Bronchus fibroblast of lung (primary cell): Measurements from ENCODE around the gene CGB5. TPM values are rescaled to one million over a fixed set of nuclear protein-coding genes. Genes with fewer than 3 reads are reported as not detected.

ENCODE experiments used
- total RNA-seq: library from RNA; depleted of rRNA; stranded (reverse); fragments of >200 nt; gene quantifications from 2 replicates; pipeline ENCODE4 v1.2.3, GENCODE V29; 2015

The CGB5 gene
- not detected in 2 replicates for total RNA-seq

GRCh38 chr19:49043548-49043947 lies at the start of gene CGB5:
Gene CGB5 (plus strand): TSS chr19:49043848. CDS start chr19:49044210, 362 bp downstream.

GRCh38 chr19:49017041-49017665 lies 26.5 kb upstream of the CGB5 start, which contains the start of gene LHB:
Gene LHB (minus strand): TSS chr19:49017091. CDS start chr19:49017081, 10 bp downstream.

DNA sequence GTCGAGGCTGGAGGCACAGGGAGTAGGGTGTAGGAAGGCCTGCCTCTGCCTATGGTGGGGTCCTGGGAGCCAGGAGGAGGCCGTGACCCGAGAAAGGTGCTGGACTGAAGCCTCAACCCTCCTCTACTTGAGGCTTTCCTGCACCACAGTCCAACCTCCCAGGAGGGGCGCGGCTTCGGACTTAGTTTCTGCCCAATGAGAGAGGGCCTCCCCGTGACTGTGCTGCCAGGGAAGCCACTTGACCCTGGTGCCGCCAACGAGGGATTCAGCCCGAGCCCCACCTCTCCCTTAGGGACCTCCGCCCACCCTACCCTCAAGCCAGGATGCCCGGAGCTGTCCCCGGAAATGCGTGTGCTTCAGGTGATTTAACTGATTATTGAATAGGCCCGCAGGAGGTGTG lies 19.4 kb upstream of the CGB5 start, which contains the start of gene CGB3:
Gene CGB3, minus strand, starts transcription at position 101 of the 400 bp plus-strand sequence. CDS start 362 bp downstream, outside the sequence.

GRCh38 chr19:49031642-49032301 lies 11.9 kb upstream of the CGB5 start, which contains the start of gene CGB2:
Gene CGB2 (plus strand): TSS chr19:49031890. CDS start chr19:49032096, 206 bp downstream.

GRCh38 chr19:49036815-49037214 lies 6.8 kb upstream of the CGB5 start, which contains the start of gene CGB1:
Gene CGB1 (minus strand): TSS chr19:49036895. CDS start chr19:49036711, 184 bp downstream.

DNA sequence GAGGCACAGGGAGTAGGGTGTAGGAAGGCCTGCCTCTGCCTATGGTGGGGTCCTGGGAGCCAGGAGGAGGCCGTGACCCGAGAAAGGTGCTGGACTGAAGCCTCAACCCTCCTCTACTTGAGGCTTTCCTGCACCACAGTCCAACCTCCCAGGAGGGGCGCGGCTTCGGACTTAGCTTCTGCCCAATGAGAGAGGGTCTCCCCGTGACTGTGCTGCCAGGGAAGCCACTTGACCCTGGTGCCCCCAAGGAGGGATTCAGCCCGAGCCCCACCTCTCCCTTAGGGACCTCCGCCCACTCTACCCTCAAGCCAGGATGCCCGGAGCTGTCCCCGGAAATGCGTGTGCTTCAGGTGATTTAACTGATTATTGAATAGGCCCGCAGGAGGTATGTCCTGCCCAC lies 5.4 kb downstream of the CGB5 start, which contains the start of gene CGB8:
Gene CGB8, minus strand, starts transcription at position 101 of the 400 bp plus-strand sequence. CDS start 372 bp downstream, outside the sequence.

GRCh38 chr19:49057636-49058234 lies 14.1 kb downstream of the CGB5 start, which contains the start of gene CGB7:
Gene CGB7 (minus strand): TSS chr19:49057749. CDS start chr19:49055375, 2,374 bp downstream.

DNA sequence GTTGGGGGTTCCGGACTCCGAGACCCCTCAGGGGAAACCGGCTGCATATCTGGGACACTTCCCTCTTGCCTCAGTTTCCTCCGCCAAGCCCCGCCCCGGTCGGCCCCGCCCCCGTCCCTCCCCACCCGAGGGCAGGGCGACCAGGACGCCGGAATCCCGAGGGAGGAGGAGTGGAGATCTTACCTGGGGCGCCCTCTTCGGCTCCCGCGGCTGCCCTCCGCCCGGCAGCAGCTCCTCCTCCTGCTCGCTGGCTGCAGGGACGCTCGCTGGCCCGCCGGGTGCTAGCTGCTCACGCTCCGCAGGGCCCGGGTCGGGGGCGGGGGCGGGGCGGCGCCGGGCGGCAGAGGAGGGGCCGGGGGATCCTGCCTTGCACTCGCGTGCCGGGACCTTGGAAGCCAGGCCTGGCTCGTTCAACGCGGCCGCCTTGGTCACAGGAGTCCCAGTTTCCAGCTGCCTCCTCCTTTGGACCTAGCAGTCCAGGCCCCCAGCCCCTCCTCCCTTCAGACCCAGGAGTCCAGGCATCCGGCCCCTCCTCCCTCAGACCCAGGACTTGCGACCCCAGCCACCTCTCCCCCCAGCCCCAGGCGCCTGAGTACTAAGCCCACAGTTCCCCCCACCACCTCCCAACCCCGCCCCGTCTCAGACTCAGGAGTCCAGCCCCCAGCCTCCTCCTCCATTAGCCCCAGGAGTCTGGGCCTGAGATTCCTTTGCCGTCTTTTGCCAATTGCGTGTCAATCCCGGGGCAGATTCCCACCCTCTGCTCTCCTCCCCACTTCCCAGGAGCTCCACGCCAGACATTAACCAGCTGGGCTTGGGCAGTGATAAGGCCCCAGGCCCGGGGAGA lies 21.3 kb downstream of the CGB5 start, which contains the start of gene NTF4:
Gene NTF4, minus strand, starts transcription at position 51 of the 844 bp plus-strand sequence. CDS start 2,821 bp downstream, outside the sequence.

DNA sequence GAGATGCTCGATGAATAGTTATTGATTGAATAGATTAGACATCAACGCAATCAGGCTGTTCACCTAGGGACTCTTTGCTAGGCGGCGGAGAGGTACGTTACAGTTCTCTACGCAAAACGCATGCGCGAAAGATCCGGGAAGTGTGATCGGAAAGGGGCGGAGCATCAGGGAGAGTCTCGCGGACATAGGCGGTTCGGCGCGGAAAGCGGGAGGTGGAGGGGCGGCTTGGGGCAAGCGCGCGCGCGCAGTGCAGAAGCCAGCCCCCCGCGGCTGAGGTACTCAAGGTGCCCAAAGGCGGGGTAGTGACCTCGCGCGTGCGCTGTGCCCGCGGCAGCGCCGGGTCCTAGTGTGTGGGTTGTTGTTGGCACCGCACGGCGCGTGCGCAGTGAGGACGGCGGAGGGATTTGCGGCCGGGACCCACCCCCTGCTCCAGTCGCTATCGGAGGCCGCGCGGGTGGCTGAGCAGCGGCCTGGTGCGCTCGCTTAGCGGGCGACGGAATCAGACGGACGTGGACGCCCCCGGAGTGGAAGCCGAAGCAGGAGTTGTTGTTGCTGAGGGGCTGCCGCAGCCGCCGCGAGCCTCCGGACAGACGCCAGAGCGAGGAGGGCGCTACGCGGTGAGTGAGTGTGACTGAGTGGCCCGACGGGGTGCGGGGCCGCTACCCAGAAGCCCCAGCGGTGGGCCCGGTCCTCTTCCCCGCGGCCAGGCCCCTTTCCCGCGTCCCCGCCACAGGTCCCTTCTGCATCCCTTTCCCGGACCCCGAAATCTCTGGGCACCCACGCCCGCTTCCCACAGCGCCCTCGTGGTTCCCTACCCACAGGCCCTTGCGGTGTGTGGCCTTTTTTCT lies 41.6 kb downstream of the CGB5 start, which contains the start of gene SNRNP70:
Gene SNRNP70, plus strand, starts transcription at position 432 of the 848 bp plus-strand sequence. CDS start 964 bp downstream, outside the sequence.

Other genes starting within 250 kb of the CGB5 start
- gene BCAT2, start 232.8 kb upstream of the CGB5 start, total RNA-seq = 61.5 and 67.0 TPM in 2 replicates
- 2.7 and 6.5 TPM in 2 replicates for gene HSD17B14, start 207.4 kb upstream of the CGB5 start, total RNA-seq
- gene PLEKHA4, start 175.2 kb upstream of the CGB5 start, total RNA-seq = 11.4 and 20.1 TPM in 2 replicates
- gene PPP1R15A, start 171.4 kb upstream of the CGB5 start, total RNA-seq = 23.3 and 33.8 TPM in 2 replicates
- gene TULP2, start 145.1 kb upstream of the CGB5 start, total RNA-seq = 0.17 and 0.45 TPM in 2 replicates
- 166 and 176 TPM in 2 replicates for gene NUCB1, start 143.5 kb upstream of the CGB5 start, total RNA-seq
- gene DHDH, start 110.1 kb upstream of the CGB5 start, total RNA-seq = not detected in 2 replicates
- 127 and 135 TPM in 2 replicates for gene BAX, start 89.0 kb upstream of the CGB5 start, total RNA-seq
- 3,185 and 3,463 TPM in 2 replicates for gene FTL, start 78.5 kb upstream of the CGB5 start, total RNA-seq
- gene GYS1, start 50.5 kb upstream of the CGB5 start, total RNA-seq = 28.7 and 30.8 TPM in 2 replicates
- gene RUVBL2, start 50.0 kb upstream of the CGB5 start, total RNA-seq = 350 and 368 TPM in 2 replicates
- gene LHB, start 26.8 kb upstream of the CGB5 start, total RNA-seq = 0.45 TPM in 1 of 2 replicates, not detected in the other
- not detected in 2 replicates for gene CGB3, start 19.5 kb upstream of the CGB5 start, total RNA-seq
- gene CGB2, start 12.0 kb upstream of the CGB5 start, total RNA-seq = 0.34 TPM in 1 of 2 replicates, not detected in the other
- gene CGB1, start 7.0 kb upstream of the CGB5 start, total RNA-seq = 2.9 TPM in 1 of 2 replicates, not detected in the other
- not detected in 2 replicates for gene CGB8, start 5.3 kb downstream of the CGB5 start, total RNA-seq
- gene CGB7, start 13.9 kb downstream of the CGB5 start, total RNA-seq = 0.30 and 0.34 TPM in 2 replicates
- not detected in 2 replicates for gene NTF4, start 21.0 kb downstream of the CGB5 start, total RNA-seq
- gene KCNA7, start 28.9 kb downstream of the CGB5 start, total RNA-seq = not detected in 2 replicates
- gene SNRNP70, start 41.6 kb downstream of the CGB5 start, total RNA-seq = 178 and 179 TPM in 2 replicates
- gene LIN7B, start 70.5 kb downstream of the CGB5 start, total RNA-seq = 4.7 and 5.2 TPM in 2 replicates
- 2.2 and 3.3 TPM in 2 replicates for gene C19orf73, start 75.3 kb downstream of the CGB5 start, total RNA-seq
- gene PPFIA3, start 75.7 kb downstream of the CGB5 start, total RNA-seq = 2.2 TPM in 2 replicates
- gene HRC, start 111.5 kb downstream of the CGB5 start, total RNA-seq = not detected in 2 replicates
- 10.4 and 12.1 TPM in 2 replicates for gene TRPM4, start 113.9 kb downstream of the CGB5 start, total RNA-seq